ENCODE measurements around the gene CEP72.

GRCh38 chr5:620586-621180 is 8.5 kb downstream of the CEP72 start:
- TF ChIP-seq CTCF (IDR thresholded peaks at IDR 0.05; ENCODE audit: low read depth, low read length) (no peak), EZH2phosphoT487 (IDR thresholded peaks at IDR 0.05; ENCODE audit: low read depth) (no peak)

Data from OCI-LY3 (cell line).